Measurements from ENCODE around the gene SERPINB8. TPM values are rescaled to one million over a fixed set of nuclear protein-coding genes. Genes with fewer than 3 reads are reported as not detected.

SERPINB8 gene
- total RNA-seq, result 8.3 and 29.9 TPM in 2 replicates

GRCh38 chr18:63969942-63970808, at the start of gene SERPINB8:
TSS of gene SERPINB8 (plus strand) at chr18:63970081. CDS start at chr18:63978309, 8,228 bp downstream.

GRCh38 chr18:63949068-63949737, 20.7 kb upstream of the SERPINB8 start, which contains the start of gene HMSD:
TSS of gene HMSD (plus strand) at chr18:63949301. CDS start at chr18:63953456, 4,155 bp downstream.

Other genes with a start within 250 kb of the SERPINB8 start
- gene SERPINB7, start 194.7 kb upstream of the SERPINB8 start, total RNA-seq, result 35.4 and 53.0 TPM in 2 replicates
- gene SERPINB2, start 82.4 kb upstream of the SERPINB8 start, total RNA-seq, result 23.9 and 219 TPM in 2 replicates
- 1.3 and 4.8 TPM in 2 replicates for gene SERPINB10, start 62.1 kb upstream of the SERPINB8 start, total RNA-seq
- under 0.01 TPM in 1 of 2 replicates, not detected in the other for gene HMSD, start 20.8 kb upstream of the SERPINB8 start, total RNA-seq
- not detected in 2 replicates for gene LINC00305, start 179.0 kb downstream of the SERPINB8 start, total RNA-seq

Data from tracheal epithelial cell (primary cell).